ENCODE results near the gene ZBTB16. TPM values are rescaled to one million over a fixed set of nuclear protein-coding genes. Genes with fewer than 3 reads are reported as not detected.
A peak's percentile ranks its signal among the peaks of the same experiment; 100 is the strongest.

Gene ZBTB16
- polyA plus RNA-seq, 1 experiment, result not detected

DNA sequence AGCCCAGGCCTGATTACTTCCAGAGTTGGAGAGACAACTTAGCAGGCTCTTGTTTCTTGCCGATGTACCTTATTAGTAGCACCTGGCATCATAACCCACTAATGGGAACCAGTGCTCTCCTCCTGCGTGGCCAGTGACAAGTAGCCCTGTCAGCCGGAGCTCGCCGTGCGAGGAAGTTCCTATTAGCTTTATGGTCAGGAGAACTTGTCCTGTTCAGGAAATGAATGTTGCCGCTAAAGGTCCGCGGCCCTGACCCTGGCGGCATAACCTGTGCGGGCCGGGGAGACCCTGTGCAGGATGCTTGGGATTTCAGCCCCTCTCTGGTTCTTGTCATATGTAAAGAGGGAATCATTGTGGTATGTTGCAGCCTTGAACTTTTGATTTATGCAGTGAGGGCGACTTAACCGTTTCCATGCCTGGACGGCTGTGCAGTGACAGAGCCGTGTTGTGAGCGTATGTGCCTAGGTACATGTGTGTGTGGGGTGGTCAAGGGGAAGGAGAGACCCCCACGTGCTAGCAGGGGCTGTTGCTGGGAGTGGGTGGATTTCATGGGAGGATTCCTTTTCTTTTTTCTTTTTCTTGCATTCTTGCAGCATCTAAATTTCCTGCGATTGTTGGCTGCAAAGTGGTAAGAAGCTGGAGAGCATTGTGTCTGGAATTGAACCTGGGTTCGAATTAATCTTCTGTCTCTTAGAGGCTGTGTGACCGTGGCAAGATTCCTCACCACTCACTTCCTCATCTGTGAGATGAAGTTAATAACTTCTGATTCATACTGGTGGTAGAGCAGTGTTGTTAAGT is 15.2 kb downstream of the ZBTB16 start:
- ChIA-PET POLR2A (no interaction called here), CTCF (interaction anchor here (0.6 to 1.2 kb wide), 4 partner anchors 10 to 754 kb away, joined by 3 read pairs; no protein-coding TSS in a partner anchor)
- no peaks in the 10 kb centered on the region for H3K36me3 ChIP-seq (ENCODE audit: control insufficient read depth, insufficient read depth, low read length)
- no peak overlapping the region for H3K4me3 ChIP-seq (ENCODE audit: low read depth, low read length)
- DNase-seq (ENCODE audit: low read depth), result no peak
- H3K27me3 ChIP-seq (ENCODE audit: control insufficient read depth, insufficient read depth, low read length), result peaks cover 18% of the 10 kb centered on the region
- TF ChIP-seq, protein P1, sequence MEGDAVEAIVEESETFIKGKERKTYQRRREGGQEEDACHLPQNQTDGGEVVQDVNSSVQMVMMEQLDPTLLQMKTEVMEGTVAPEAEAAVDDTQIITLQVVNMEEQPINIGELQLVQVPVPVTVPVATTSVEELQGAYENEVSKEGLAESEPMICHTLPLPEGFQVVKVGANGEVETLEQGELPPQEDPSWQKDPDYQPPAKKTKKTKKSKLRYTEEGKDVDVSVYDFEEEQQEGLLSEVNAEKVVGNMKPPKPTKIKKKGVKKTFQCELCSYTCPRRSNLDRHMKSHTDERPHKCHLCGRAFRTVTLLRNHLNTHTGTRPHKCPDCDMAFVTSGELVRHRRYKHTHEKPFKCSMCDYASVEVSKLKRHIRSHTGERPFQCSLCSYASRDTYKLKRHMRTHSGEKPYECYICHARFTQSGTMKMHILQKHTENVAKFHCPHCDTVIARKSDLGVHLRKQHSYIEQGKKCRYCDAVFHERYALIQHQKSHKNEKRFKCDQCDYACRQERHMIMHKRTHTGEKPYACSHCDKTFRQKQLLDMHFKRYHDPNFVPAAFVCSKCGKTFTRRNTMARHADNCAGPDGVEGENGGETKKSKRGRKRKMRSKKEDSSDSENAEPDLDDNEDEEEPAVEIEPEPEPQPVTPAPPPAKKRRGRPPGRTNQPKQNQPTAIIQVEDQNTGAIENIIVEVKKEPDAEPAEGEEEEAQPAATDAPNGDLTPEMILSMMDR (IDR thresholded peaks at IDR 0.05; ENCODE audit: insufficient read depth, low read depth, low read length), result no peak

DNA sequence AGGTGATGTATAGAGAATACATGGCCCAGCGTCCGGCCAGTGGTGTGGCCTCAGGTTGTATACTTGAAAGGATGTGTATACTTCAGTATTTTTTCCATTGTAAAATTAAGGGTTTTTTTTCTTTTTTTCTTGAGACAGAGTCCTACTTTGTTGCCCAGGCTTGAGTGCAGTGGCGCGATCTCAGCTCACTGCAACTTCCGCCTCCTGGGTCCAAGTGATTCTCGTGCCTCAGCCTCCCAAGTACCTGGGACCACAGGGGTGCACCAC is 15.8 kb downstream of the ZBTB16 start:
- Histone ChIP-seq H3K4me3 (ENCODE audit: low read depth, low read length) (no peak overlapping the region), H3K36me3 (ENCODE audit: control insufficient read depth, insufficient read depth, low read length) (no peaks in the 10 kb centered on the region), H3K27me3 (ENCODE audit: control insufficient read depth, insufficient read depth, low read length) (peaks cover 18% of the 10 kb centered on the region)
- ChIA-PET POLR2A (no interaction called here), CTCF (interaction anchor here (0.6 to 1.2 kb wide), 3 partner anchors 9 to 754 kb away, joined by 3 read pairs; no protein-coding TSS in a partner anchor)
- DNase-seq (ENCODE audit: low read depth), result no peak
- TF ChIP-seq, protein P1 (IDR thresholded peaks at IDR 0.05; ENCODE audit: insufficient read depth, low read depth, low read length), result no peak

DNA sequence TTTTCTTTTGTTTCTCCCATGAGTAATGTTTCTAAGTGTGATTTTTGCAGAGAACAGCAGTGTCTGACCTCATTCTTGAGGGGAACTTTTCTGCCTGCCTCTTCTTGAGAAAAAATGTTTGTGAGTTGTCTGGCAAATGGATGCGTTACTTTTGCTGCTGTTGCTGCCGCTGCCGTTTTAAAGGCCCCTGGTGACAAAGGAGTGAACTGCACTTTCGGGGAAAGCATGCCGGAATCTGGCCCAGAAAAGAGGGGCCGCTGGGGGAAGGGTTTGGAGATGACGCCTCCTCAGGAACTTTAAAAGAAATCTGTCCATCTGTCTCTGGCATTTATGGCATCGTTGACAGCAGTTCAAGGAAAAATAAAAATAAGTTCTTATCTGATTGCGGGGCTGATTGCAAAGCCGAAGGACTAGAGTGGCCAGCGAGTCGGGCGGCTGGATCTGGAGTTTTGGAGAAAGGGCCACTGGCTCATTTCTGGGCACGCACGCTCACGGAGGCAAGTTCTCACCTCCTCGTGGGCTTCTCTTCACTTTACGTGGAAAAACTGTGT is 16.5 kb downstream of the ZBTB16 start:
- peak; percentile 7 for DNase-seq (ENCODE audit: low read depth)
- Histone ChIP-seq H3K4me3 (ENCODE audit: low read depth, low read length) (no peak overlapping the region), H3K36me3 (ENCODE audit: control insufficient read depth, insufficient read depth, low read length) (no peaks in the 10 kb centered on the region), H3K27me3 (ENCODE audit: control insufficient read depth, insufficient read depth, low read length) (peaks cover 18% of the 10 kb centered on the region)
- CTCF ChIA-PET, result interaction anchor here (1.0 to 1.2 kb wide), 3 partner anchors 12 to 52 kb away, joined by 3 to 4 read pairs (median 4); no protein-coding TSS in a partner anchor
- TF ChIP-seq, protein P1 (IDR thresholded peaks at IDR 0.05; ENCODE audit: insufficient read depth, low read depth, low read length), result peak; percentile 73
- POLR2A ChIA-PET, result no interaction called here

DNA sequence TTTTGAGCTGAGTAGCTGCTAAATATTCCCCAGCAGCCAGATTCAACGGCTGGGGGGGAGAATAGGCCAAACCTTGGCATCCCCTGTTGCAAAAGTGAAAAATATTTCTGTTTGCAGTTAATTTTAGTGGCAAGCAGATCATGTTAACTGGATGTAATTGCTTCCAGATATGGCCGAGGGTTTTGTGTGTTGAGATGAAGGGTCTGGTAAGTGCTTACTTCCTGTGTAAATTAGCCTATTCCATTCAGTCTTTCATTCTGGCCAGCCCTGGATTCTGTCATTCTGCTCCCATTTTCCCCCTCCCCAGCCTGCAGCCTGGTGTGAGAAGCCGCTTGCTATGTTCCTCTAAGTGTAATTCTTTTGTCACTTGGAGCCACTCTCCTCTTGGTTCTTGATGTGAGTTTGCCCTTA is 17.4 kb downstream of the ZBTB16 start:
- TF ChIP-seq, protein P1 (IDR thresholded peaks at IDR 0.05; ENCODE audit: insufficient read depth, low read depth, low read length), result no peak

DNA sequence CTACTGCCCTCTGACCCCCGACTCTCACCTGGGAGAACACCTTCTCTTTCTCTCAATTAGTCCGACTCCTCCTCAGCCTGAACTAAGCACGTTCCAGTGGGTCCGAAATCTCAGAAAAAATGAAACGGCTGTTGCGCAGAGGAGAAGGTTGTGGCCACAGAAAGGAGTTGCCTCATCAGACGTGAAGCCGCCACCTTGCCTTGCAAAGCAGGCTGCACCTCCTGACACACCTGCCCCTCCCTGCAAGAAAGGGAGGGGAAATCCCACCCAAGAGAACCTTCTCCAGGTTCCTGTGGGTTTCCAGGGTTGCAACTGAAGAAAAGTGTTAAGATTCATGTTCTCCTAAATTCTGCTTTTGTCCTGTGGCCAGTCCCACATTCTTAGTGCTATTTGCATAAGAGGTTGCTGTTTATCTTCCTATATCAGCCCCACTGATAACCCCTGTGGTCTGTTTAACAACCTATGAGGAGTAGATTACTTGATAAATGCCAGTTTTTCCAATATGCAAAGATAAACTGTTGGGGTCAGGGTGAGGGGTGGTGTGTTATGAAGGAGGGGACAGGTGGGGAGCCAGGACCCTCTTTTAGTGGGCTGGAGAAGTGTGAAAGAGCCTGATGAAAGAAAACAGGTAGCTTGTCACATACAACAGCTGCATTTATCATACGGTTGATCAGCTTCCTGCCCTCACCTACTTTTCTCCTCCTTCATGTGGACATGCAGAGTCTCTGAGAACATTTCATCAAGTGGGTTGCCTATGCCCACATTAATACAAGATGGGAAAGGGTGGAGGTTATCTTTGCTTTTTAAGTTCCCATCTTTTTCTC is 18.2 kb downstream of the ZBTB16 start:
- ChIA-PET CTCF (no interaction called here), POLR2A (no interaction called here)
- H3K27me3 ChIP-seq (ENCODE audit: control insufficient read depth, insufficient read depth, low read length), result peaks cover 17% of the 10 kb centered on the region
- no peak overlapping the region for H3K4me3 ChIP-seq (ENCODE audit: low read depth, low read length)
- TF ChIP-seq, protein P1 (IDR thresholded peaks at IDR 0.05; ENCODE audit: insufficient read depth, low read depth, low read length), result no peak
- DNase-seq (ENCODE audit: low read depth), result no peak
- no peaks in the 10 kb centered on the region for H3K36me3 ChIP-seq (ENCODE audit: control insufficient read depth, insufficient read depth, low read length)

More for the DNA sequence above, 17.4 kb downstream of the ZBTB16 start:
- Histone ChIP-seq H3K27me3 (ENCODE audit: control insufficient read depth, insufficient read depth, low read length) (peaks cover 17% of the 10 kb centered on the region), H3K4me3 (ENCODE audit: low read depth, low read length) (no peak overlapping the region), H3K36me3 (ENCODE audit: control insufficient read depth, insufficient read depth, low read length) (no peaks in the 10 kb centered on the region)
- no peak for DNase-seq (ENCODE audit: low read depth)
- ChIA-PET POLR2A (no interaction called here), CTCF (interaction anchor here (1.0 to 1.2 kb wide), 3 partner anchors 11 to 51 kb away, joined by 3 to 4 read pairs (median 4); no protein-coding TSS in a partner anchor)
